HL-60 (cell line): ENCODE results near the gene EXOSC2.
"Not testable (repeated sequence)": the region's sequence is repeated elsewhere in the genome, so short reads cannot be mapped to it uniquely, and the experiment has no call there.

ENCODE experiments used
- CTCF ChIP-seq: IDR thresholded peaks from one replicate; pipeline ENCODE4 v1.5.1; 2011; ENCODE audit warnings: low read length, control low read depth, inconsistent platforms; ENCODE audit not compliant: insufficient read depth
- GABPA ChIP-seq: IDR thresholded peaks from 2 replicates; pipeline ENCODE4 v1.6.1; 2012; ENCODE audit warnings: low read depth
- POLR2AphosphoS5 ChIP-seq: IDR thresholded peaks from 2 replicates; pipeline ENCODE4 v1.6.1; 2012; ENCODE audit warnings: low read depth
- REST ChIP-seq: IDR thresholded peaks from 2 replicates; pipeline ENCODE4 v1.6.1; 2012; ENCODE audit warnings: low read depth; ENCODE audit not compliant: insufficient replicate concordance
- SPI1 ChIP-seq: IDR thresholded peaks from 2 replicates; pipeline ENCODE4 v1.6.1; 2012; ENCODE audit warnings: low read depth, mild to moderate bottlenecking, borderline replicate concordance

- not testable (repeated sequence) for TF ChIP-seq POLR2AphosphoS5, CTCF, REST, SPI1, GABPA
Observed at GRCh38 chr9:130685945-130686344, 7.6 kb upstream of the EXOSC2 start.
